CD14-positive monocyte (primary cell): ENCODE measurements around the gene OSBPL6. TPM values are rescaled to one million over a fixed set of nuclear protein-coding genes. Genes with fewer than 3 reads are reported as not detected.

ENCODE experiments used
- DNase-seq, 3 donors: peaks; one replicate each; pipeline ENCODE4 v3.0.0-alpha.2; 2011 to 2022
- H2AFZ ChIP-seq: 2 replicates; pipeline ENCODE4 v1.6.0; 2012; ENCODE audit warnings: mild to moderate bottlenecking, low read depth, low read length, inconsistent platforms; ENCODE audit not compliant: insufficient read depth, poor library complexity, severe bottlenecking
- H3K27ac ChIP-seq, 2 donors: 1 replicate in 1 of 2; 2 replicates in 1 of 2; pipeline ENCODE4 v1.5.1; 2012 to 2013; ENCODE audit warnings: low read length in 2 of 2, control low read depth in 1 of 2, inconsistent platforms in 1 of 2, low read depth in 1 of 2, mild to moderate bottlenecking in 1 of 2
- H3K27me3 ChIP-seq, 2 donors: one replicate each; pipeline versions ENCODE4 v1.6.0 to v1.6.1; 2011 to 2013; ENCODE audit warnings: low read length in 2 of 2; ENCODE audit not compliant: control insufficient read depth in 2 of 2, insufficient read depth in 2 of 2
- H3K36me3 ChIP-seq, 2 donors: replicated peaks in 1 of 2; 1 replicate in 1 of 2; 2 replicates in 1 of 2; pipeline versions ENCODE4 v1.5.1 to v1.6.1; 2012 to 2013; ENCODE audit warnings: low read length in 2 of 2, control low read depth in 1 of 2, inconsistent platforms in 1 of 2, mild to moderate bottlenecking in 1 of 2; ENCODE audit not compliant: insufficient read depth in 2 of 2, control insufficient read depth in 1 of 2
- H3K4me1 ChIP-seq, 2 donors: 1 replicate in 1 of 2; 2 replicates in 1 of 2; pipeline versions ENCODE4 v1.5.1 to v1.6.1; 2012 to 2013; ENCODE audit warnings: low read length in 2 of 2, control low read depth in 1 of 2, inconsistent platforms in 1 of 2, mild to moderate bottlenecking in 1 of 2, moderate library complexity in 1 of 2; ENCODE audit not compliant: insufficient read depth in 2 of 2, control insufficient read depth in 1 of 2
- H3K4me2 ChIP-seq: replicated peaks from 2 replicates; pipeline ENCODE3; 2012; ENCODE audit warnings: low read length, moderate library complexity, mild to moderate bottlenecking; ENCODE audit not compliant: poor library complexity, severe bottlenecking; ENCODE audit errors: extremely low read depth
- H3K4me3 ChIP-seq, 3 experiments: fragments of 200-600 bp in 1 of 3; sonication (generic) in 1 of 3; replicated peaks in 1 of 3; 1 replicate in 2 of 3; 2 replicates in 1 of 3; pipeline ENCODE4 v1.5.1; 2011 to 2013; ENCODE audit warnings: low read length in 3 of 3, mild to moderate bottlenecking in 3 of 3, control low read depth in 2 of 3, low read depth in 2 of 3, inconsistent platforms in 1 of 3, moderate library complexity in 1 of 3
- H3K79me2 ChIP-seq: 2 replicates; pipeline ENCODE4 v1.6.0; 2012; ENCODE audit warnings: mild to moderate bottlenecking, control low read depth, inconsistent platforms, low read length, moderate library complexity; ENCODE audit not compliant: insufficient read depth
- H3K9ac ChIP-seq: 2 replicates; pipeline ENCODE4 v1.6.0; 2017; ENCODE audit warnings: low read length, mild to moderate bottlenecking; ENCODE audit not compliant: insufficient read depth, poor library complexity, severe bottlenecking
- H3K9me3 ChIP-seq, 2 donors: replicated peaks in 1 of 2; 1 replicate in 1 of 2; 2 replicates in 1 of 2; pipeline versions ENCODE4 v1.5.1 to v1.6.1; 2012 to 2013; ENCODE audit warnings: low read length in 2 of 2, control low read depth in 1 of 2; ENCODE audit not compliant: control insufficient read depth in 1 of 2, insufficient read depth in 1 of 2
- H4K20me1 ChIP-seq: 2 replicates; pipeline ENCODE4 v1.6.0; 2012; ENCODE audit warnings: mild to moderate bottlenecking, low read length, control low read depth, moderate library complexity; ENCODE audit not compliant: insufficient read depth
- H3K27ac Mint-ChIP-seq, 7 donors: one replicate each; pipeline ENCODE4 v1.8.0; 2020; ENCODE audit warnings: mild to moderate bottlenecking in 7 of 7, mixed read lengths in 7 of 7, moderate library complexity in 6 of 7, inconsistent platforms in 2 of 7
- H3K27me3 Mint-ChIP-seq, 3 donors: one replicate each; pipeline ENCODE4 v1.8.0; 2021 to 2022; ENCODE audit warnings: low read depth in 3 of 3, mild to moderate bottlenecking in 3 of 3, mixed read lengths in 3 of 3, moderate library complexity in 3 of 3, inconsistent platforms in 1 of 3
- H3K36me3 Mint-ChIP-seq, 2 donors: one replicate each; pipeline ENCODE4 v1.8.0; 2020; ENCODE audit warnings: mixed read lengths in 2 of 2, inconsistent platforms in 1 of 2, mild to moderate bottlenecking in 1 of 2
- H3K4me1 Mint-ChIP-seq: one replicate; pipeline ENCODE4 v1.8.0; 2020; ENCODE audit warnings: mild to moderate bottlenecking, mixed read lengths
- H3K4me3 Mint-ChIP-seq, 2 donors: one replicate each; pipeline ENCODE4 v1.8.0; 2020; ENCODE audit warnings: mild to moderate bottlenecking in 2 of 2, mixed read lengths in 2 of 2, moderate library complexity in 1 of 2
- H3K9me3 Mint-ChIP-seq, 7 donors: one replicate each; pipeline ENCODE4 v1.8.0; 2020 to 2022; ENCODE audit warnings: mixed read lengths in 7 of 7, mild to moderate bottlenecking in 6 of 7, moderate library complexity in 6 of 7, inconsistent platforms in 2 of 7
- CTCF ChIP-seq: fragments of 200-600 bp; IDR thresholded peaks from one replicate; pipeline ENCODE4 v1.8.0; 2022; ENCODE audit warnings: antibody characterized with exemption, mild to moderate bottlenecking
- WGBS: methylation state at CpG from one replicate; pipeline ENCODE4 v1.1.5; 2013; ENCODE audit warnings: missing lambda C conversion rate; ENCODE audit not compliant: insufficient coverage; 5-methylcytosine and 5-hydroxymethylcytosine counted together
- intact Hi-C, 2 donors: fragments of 100-400 bp; cut with micrococcal nuclease; formaldehyde crosslinking; loops; one replicate each; pipeline versions ENCODE4 v1.15.0 to v1.15.1; 2023
- polyA plus RNA-seq, 3 donors: library from polyadenylated mRNA; depleted of rRNA in 1 of 3; unstranded in 2 of 3; stranded (reverse) in 1 of 3; fragments of 300-500 nt in 2 of 3; fragments of >200 nt in 1 of 3; fragmentation: Illumina TruSeq in 2 of 3; gene quantifications; 1 replicate in 2 of 3; 2 replicates in 1 of 3; pipeline ENCODE4 v1.2.3, GENCODE V29; 2012 to 2021

Gene OSBPL6
- polyA plus RNA-seq, 3 donors: not detected

- Mint-ChIP-seq H3K27me3 (peaks cover 0 to 2% (median 0%) of the 10 kb centered on the region in 3 donors), H3K4me3 (no peak overlapping the region), H3K27ac (no peak overlapping the region), H3K4me1 (peaks cover 14% of the 10 kb centered on the region), H3K9me3 (no peaks in the 10 kb centered on the region), H3K36me3 (no peaks in the 10 kb centered on the region)
- H3K36me3 ChIP-seq: no peaks in the 10 kb centered on the region
- no peaks in the 10 kb centered on the region for H3K9me3 ChIP-seq
- peaks cover 0 to 7% of the 10 kb centered on the region in 2 donors for H3K4me1 ChIP-seq
- H4K20me1 ChIP-seq: no peaks in the 10 kb centered on the region
- H2AFZ ChIP-seq: no peak overlapping the region
- no peak for DNase-seq
- H3K4me3 ChIP-seq: no peak overlapping the region
- H3K9ac ChIP-seq: no peak overlapping the region
- no peaks in the 10 kb centered on the region for H3K27me3 ChIP-seq
- no peak for TF ChIP-seq CTCF
- intact Hi-C loops: no loop called here
- WGBS: no CpG with 5 or more reads among the region's 3 CpGs
- no peaks in the 10 kb centered on the region for H3K79me2 ChIP-seq
- no peak overlapping the region for H3K27ac ChIP-seq
- no peak overlapping the region for H3K4me2 ChIP-seq
These were observed 39.1 kb downstream of the OSBPL6 start for GRCh38 chr2:178233428-178233827.

GRCh38 chr2:178234648-178235047 lies 40.3 kb downstream of the OSBPL6 start:
- Mint-ChIP-seq H3K9me3 (no peaks in the 10 kb centered on the region), H3K27ac (no peak overlapping the region), H3K27me3 (peaks cover 0 to 2% (median 0%) of the 10 kb centered on the region in 3 donors), H3K36me3 (no peaks in the 10 kb centered on the region), H3K4me3 (no peak overlapping the region), H3K4me1 (peaks cover 12% of the 10 kb centered on the region)
- Histone ChIP-seq H3K27ac (no peak overlapping the region), H3K4me2 (no peak overlapping the region), H3K4me3 (no peak overlapping the region), H3K4me1 (peaks cover 0 to 6% of the 10 kb centered on the region in 2 donors), H3K36me3 (no peaks in the 10 kb centered on the region), H3K9ac (no peak overlapping the region), H2AFZ (no peak overlapping the region), H3K27me3 (no peaks in the 10 kb centered on the region), H4K20me1 (no peaks in the 10 kb centered on the region), H3K9me3 (no peaks in the 10 kb centered on the region), H3K79me2 (no peaks in the 10 kb centered on the region)
- no CpG with 5 or more reads among the region's 1 CpG for WGBS
- no peak for DNase-seq
- intact Hi-C loops: no loop called here
- TF ChIP-seq CTCF: no peak
